OCI-LY1 (cell line): ENCODE measurements around the gene ZCCHC14.

Experiments
- CTCF ChIP-seq: fragments of 200-600 bp; sonication (generic), shearing (Covaris generic); IDR thresholded peaks from 2 replicates; pipeline ENCODE4 v1.5.1; 2017; ENCODE audit warnings: mild to moderate bottlenecking, antibody characterized with exemption, low read length, moderate library complexity, mixed read lengths
- EZH2 ChIP-seq: fragments of 200-600 bp; sonication (generic), shearing (Covaris generic); IDR thresholded peaks from 2 replicates; pipeline ENCODE4 v1.8.0; 2017; ENCODE audit warnings: borderline replicate concordance, mixed run types, mild to moderate bottlenecking, antibody characterized with exemption, low read length, moderate library complexity, mixed read lengths

GRCh38 chr16:87487361-87487924 is 5.4 kb downstream of the ZCCHC14 start:
- TF ChIP-seq CTCF (no peak), EZH2 (no peak)
